Right cardiac atrium (tissue), 5 donors: ENCODE measurements around the gene KIAA1549. TPM values are rescaled to one million over a fixed set of nuclear protein-coding genes. Genes with fewer than 3 reads are reported as not detected.
"Not testable (repeated sequence)": the region's sequence is repeated elsewhere in the genome, so short reads cannot be mapped to it uniquely, and the experiment has no call there.

ENCODE experiments used
- ATAC-seq, 2 donors: fragments of 200-7000 bp; cut with Tn5 transposase; one replicate each; pipeline versions ENCODE4 v1.8.0 to v1.9.1; 2020; ENCODE audit warnings: moderate library complexity in 2 of 2, mild to moderate bottlenecking in 1 of 2
- DNase-seq, 3 donors: peaks; one replicate each; pipeline ENCODE4 v3.0.0-alpha.2; 2020
- H3K27ac ChIP-seq: one replicate; pipeline ENCODE4 v1.5.1; 2013; ENCODE audit warnings: mild to moderate bottlenecking, low read length, control low read depth, moderate library complexity
- H3K27me3 ChIP-seq: one replicate; pipeline ENCODE4 v1.6.1; 2013; ENCODE audit not compliant: control insufficient read depth, insufficient read depth
- H3K4me1 ChIP-seq: one replicate; pipeline ENCODE4 v1.6.1; 2013; ENCODE audit warnings: low read length; ENCODE audit not compliant: control insufficient read depth, insufficient read depth
- H3K4me3 ChIP-seq: one replicate; pipeline ENCODE4 v1.5.1; 2013; ENCODE audit warnings: low read length, control low read depth
- H3K9me3 ChIP-seq: one replicate; pipeline ENCODE4 v1.6.1; 2013; ENCODE audit warnings: low read length; ENCODE audit not compliant: control insufficient read depth
- WGBS: extraction: QIAGEN DNeasy Blood & Tissue Kit; methylation state at CpG from one replicate; pipeline ENCODE4 v1.1.7; 2013; 5-methylcytosine and 5-hydroxymethylcytosine counted together
- intact Hi-C, 4 donors: fragments of 100-400 bp; cut with DNase I; formaldehyde crosslinking; loops; one replicate each; pipeline versions ENCODE4 v1.11.0 to v1.14.0; 2022 to 2023
- polyA plus RNA-seq: library from polyadenylated mRNA; stranded (reverse); fragments of 200-250 nt; gene quantifications from one replicate; pipeline ENCODE4 v1.2.3, GENCODE V29; 2013
- total RNA-seq, 4 donors: library from RNA; stranded (reverse); fragmentation: NEBNext Ultra II Directional; extraction: Animal tissue kit (Norgen Biotek cat#: 25700); gene quantifications; one replicate each; pipeline ENCODE4 v1.2.1, GENCODE V29; 2021
- donor health status: healthy with polysubstance abuse.
- donor health status: DM: no; HTN: yes; CAD: no.
- donor health status: DM: no; HTN: no; CAD: no.
- donor health status: DM: no; HTN: yes; CAD: no; lungs with severe emphysema.
- donor health status: DM: yes; HTN: yes; CAD: no.

Gene KIAA1549
- total and polyA plus RNA-seq, 5 donors: 0.52 to 1.9 (median 1.5) TPM

DNA sequence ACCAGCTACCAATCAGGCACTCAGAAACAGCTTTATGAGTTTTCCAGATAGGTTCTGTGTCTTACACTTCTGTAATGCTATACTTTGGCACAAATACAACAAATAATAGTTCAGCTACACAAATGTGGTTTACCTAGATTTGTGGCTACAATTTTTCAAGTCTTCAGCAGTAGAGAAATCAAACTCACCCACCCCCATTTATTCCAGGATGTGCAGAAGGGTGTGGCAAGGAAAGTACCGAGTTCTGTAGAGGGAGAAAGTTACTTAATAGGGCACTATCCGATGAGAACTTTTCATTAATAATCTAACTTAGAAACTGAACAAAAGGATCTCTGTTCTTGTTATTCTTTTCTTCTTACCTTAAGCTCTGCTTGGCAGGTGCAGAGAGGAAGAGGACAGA is 152.9 kb downstream of the KIAA1549 start:
- ATAC-seq (no peak), DNase-seq (no peak)
- intact Hi-C loops: no loop called here
- no peak overlapping the region for H3K27ac ChIP-seq
- no peaks in the 10 kb centered on the region for H3K4me1 ChIP-seq
- WGBS: 76% methylated on average over 2 of the region's 2 CpGs
- no peaks in the 10 kb centered on the region for H3K27me3 ChIP-seq
- no peak overlapping the region for H3K4me3 ChIP-seq
- no peaks in the 10 kb centered on the region for H3K9me3 ChIP-seq

DNA sequence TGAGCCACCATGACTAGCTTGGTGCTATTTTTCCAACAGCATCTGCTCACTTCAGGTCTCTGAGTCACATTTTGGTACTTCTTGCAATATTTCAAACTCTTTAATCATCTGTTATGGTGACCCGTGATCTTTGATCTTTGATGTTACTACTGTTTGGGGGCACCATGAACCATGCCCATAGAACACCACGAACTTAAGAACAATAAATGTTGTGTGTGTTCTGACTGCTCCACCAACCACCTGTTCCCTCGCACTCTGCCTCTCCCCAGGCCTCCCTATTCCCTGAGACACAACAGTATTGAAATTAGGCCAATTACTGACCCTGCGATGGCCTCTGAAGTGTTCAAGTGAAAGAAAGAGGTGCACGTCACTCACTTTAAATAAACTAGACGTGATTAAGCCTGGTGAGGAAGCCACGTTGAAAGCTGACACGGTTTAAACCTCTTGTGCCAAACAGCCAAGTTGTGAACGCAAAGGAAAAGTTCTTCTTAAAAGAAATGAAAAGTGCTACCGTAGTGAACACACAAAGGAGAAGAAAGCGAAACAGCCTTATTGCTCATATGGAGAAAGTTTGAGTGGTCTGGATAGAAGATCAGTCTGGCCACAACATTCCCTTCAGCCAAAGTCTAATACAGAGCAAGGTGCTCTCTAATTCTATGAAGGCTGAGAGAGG is 156.0 kb downstream of the KIAA1549 start:
- ATAC-seq (no peak), DNase-seq (no peak)
- Histone ChIP-seq H3K4me3 (no peak overlapping the region), H3K9me3 (no peaks in the 10 kb centered on the region), H3K4me1 (no peaks in the 10 kb centered on the region), H3K27me3 (no peaks in the 10 kb centered on the region), H3K27ac (no peak overlapping the region)
- 83% methylated on average over 11 of the region's 11 CpGs for WGBS
- intact Hi-C loops: no loop called here

DNA sequence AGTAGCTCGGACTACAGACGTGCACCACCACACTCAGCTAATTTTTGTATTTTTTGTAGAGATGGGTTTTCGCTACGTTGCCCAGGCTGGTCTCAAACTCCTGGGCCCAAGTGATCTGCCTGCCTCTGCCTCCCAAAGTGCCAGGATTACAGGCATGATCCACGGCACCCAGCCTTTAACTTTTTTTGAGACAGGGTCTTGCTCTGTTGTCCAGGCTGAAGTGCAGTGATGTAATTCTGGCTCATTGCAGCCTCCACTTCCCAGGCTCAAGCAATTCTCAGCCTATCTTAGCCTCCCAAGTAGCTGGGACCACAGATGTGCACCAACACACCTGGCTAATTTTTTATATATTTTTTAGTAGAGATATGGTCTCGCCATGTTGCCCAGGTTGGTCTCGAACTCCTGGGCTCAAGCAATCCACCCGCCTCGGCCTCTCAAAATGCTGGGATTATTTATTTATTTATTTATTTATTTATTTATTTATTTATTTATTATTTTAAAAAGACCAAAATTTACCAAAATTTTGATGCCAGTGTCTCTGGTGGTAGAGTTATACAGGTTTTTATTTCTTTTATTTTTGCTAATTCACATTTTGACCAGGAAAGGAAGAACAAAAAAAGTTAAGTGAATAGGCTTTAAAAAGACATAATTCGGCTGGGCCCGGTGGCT is 158.2 kb downstream of the KIAA1549 start:
- intact Hi-C loops: no loop called here
- no peak for ATAC-seq
- no peaks in the 10 kb centered on the region for H3K4me1 ChIP-seq
- H3K4me3 ChIP-seq: no peak overlapping the region
- H3K9me3 ChIP-seq: no peaks in the 10 kb centered on the region
- no peak overlapping the region for H3K27ac ChIP-seq
- DNase-seq: no peak
- no peaks in the 10 kb centered on the region for H3K27me3 ChIP-seq
- WGBS: 94% methylated on average over 11 of the region's 11 CpGs

DNA sequence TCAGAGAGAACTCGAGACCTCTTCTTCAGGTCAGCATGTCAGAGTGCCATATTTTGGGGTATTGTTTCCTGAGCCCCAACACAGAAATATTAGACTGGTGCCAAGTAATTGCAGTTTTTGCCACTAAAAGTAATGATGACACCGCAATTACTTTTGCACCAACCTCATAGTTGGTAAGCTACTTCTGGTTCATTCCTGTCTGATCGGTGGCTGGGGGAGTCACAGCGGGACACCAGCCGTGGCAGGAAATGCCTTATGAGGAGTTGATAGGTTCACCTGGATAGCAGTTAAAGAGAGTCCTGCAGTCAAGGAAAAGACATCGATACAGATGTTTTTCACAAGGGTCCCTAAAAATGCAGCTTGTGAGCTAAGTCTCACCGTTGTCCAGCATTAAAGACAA is 159.3 kb downstream of the KIAA1549 start:
- no peaks in the 10 kb centered on the region for H3K27me3 ChIP-seq
- H3K27ac ChIP-seq: no peak overlapping the region
- H3K4me1 ChIP-seq: no peaks in the 10 kb centered on the region
- ATAC-seq: no peak
- no peaks in the 10 kb centered on the region for H3K9me3 ChIP-seq
- no peak for DNase-seq
- no peak overlapping the region for H3K4me3 ChIP-seq
- 90% methylated on average over 7 of the region's 7 CpGs for WGBS
- intact Hi-C loops: no loop called here

DNA sequence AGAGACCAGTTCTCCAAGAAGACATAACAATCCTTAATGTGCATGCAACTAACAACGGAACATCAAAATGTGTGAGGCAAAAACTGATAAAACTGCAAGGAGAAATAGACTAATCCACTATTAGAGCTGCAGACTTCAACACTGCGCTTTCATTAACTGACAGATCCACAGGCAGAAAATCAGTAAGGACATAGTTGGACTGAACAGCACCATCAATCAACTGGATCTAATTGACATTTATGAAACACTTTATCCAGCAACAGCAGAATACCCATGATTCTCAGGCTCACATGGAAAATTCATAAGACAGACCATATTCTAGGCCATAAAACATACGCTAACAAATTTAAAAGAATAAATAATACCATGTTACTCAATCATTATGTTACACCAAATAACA is 161.6 kb downstream of the KIAA1549 start:
- Histone ChIP-seq H3K4me3 (no peak overlapping the region), H3K27me3 (no peaks in the 10 kb centered on the region), H3K4me1 (no peaks in the 10 kb centered on the region), H3K9me3 (no peaks in the 10 kb centered on the region), H3K27ac (no peak overlapping the region)
- 74% methylated on average over 3 of the region's 3 CpGs for WGBS
- ATAC-seq (no peak), DNase-seq (no peak)
- intact Hi-C loops: no loop called here

DNA sequence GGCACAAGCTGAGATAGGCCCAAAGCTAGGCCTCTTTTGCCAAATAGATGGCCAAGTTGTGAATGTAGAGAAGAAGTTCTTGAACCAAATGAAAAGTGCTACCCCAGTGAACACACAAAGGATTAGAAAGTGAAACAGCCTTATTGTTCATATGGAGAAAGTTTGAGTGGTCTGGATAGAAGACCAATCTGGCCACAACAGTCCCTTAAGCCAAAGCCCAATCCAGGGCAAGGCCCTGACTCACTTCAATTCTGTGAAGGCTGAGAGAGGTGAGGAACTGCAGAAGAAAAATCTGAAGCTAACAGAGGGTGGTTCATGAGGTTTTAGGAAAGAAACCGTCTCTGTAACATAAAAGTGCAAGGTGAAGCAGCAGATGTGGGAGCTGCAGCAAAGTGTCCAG is 164.5 kb downstream of the KIAA1549 start:
- no peaks in the 10 kb centered on the region for H3K9me3 ChIP-seq
- H3K27ac ChIP-seq: no peak overlapping the region
- no peak for DNase-seq
- WGBS: 91% methylated on average over 1 of the region's 1 CpG
- H3K4me3 ChIP-seq: no peak overlapping the region
- H3K27me3 ChIP-seq: no peaks in the 10 kb centered on the region
- no peaks in the 10 kb centered on the region for H3K4me1 ChIP-seq
- intact Hi-C loops: no loop called here
- ATAC-seq: no peak

DNA sequence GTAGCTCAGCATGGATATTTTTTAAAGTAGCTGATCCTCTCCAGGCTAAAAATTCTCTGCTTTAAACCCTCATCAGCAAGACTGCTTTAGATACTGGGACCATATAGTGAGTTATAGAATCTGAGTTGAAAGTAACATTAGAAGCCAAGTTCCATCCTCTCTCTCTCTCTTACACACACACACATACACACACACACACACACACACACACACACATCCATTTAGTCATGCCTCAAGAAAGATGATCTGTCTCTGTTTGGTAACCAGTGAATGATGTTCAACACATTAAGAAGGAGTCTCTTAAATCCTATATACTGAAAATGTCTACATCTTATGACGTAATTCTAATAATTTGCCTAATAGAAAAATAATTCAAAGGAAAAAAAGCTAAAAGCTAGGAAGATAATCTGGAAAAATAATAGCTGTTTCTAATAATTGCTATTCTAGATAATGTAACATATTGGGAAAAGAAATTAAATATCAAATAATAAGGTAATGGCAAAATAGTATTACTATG is 166.3 kb downstream of the KIAA1549 start:
- Histone ChIP-seq H3K27me3 (no peaks in the 10 kb centered on the region), H3K4me1 (no peaks in the 10 kb centered on the region), H3K4me3 (no peak overlapping the region), H3K9me3 (no peaks in the 10 kb centered on the region), H3K27ac (no peak overlapping the region)
- ATAC-seq (no peak), DNase-seq (no peak)
- intact Hi-C loops: no loop called here
- 88% methylated on average over 1 of the region's 1 CpG for WGBS

DNA sequence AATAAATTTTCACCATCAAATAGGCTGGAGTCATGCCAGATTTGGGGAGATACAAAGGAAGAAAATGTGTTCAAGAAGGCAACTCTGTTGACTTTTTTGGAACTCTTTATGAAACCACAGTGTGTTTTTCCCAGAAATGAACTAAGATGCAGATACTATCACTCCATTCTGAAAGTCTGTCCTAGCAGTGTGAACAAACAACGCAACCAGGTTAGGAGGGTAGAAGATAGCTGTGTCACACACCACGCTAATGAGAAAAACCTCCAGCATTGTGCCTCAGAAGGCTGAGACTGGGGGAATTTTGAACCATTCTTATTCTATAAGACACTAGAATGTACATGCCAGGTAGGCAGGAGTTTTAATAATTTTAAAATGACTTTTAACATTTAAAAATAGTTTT is 167.2 kb downstream of the KIAA1549 start:
- intact Hi-C loops: no loop called here
- Histone ChIP-seq H3K4me1 (no peaks in the 10 kb centered on the region), H3K9me3 (no peaks in the 10 kb centered on the region), H3K4me3 (no peak overlapping the region), H3K27me3 (no peaks in the 10 kb centered on the region), H3K27ac (no peak overlapping the region)
- DNase-seq: no peak
- 70% methylated on average over 2 of the region's 2 CpGs for whole genome bisulfite sequencing
- ATAC-seq: no peak

DNA sequence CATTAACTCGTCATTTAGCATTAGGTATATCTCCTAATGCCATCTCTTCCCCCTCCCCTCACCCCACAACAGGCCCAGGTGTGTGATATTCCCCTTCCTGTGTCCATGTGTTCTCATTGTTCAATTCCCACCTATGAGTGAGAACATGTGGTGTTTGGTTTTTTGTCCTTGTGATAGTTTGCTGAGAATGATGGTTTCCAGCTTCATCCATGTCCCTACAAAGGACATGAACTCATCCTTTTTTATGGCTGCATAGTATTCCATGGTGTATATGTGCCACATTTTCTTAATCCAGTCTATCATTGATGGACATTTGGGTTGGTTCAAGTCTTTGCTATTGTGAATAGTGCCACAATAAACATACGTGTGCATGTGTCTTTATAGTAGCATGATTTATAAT is 169.9 kb downstream of the KIAA1549 start:
- H3K9me3 ChIP-seq, intact Hi-C loops, DNase-seq, H3K27ac ChIP-seq, H3K27me3 ChIP-seq, H3K4me3 ChIP-seq, H3K4me1 ChIP-seq, ATAC-seq: not testable (repeated sequence)
- 92% methylated on average over 2 of the region's 2 CpGs for WGBS

DNA sequence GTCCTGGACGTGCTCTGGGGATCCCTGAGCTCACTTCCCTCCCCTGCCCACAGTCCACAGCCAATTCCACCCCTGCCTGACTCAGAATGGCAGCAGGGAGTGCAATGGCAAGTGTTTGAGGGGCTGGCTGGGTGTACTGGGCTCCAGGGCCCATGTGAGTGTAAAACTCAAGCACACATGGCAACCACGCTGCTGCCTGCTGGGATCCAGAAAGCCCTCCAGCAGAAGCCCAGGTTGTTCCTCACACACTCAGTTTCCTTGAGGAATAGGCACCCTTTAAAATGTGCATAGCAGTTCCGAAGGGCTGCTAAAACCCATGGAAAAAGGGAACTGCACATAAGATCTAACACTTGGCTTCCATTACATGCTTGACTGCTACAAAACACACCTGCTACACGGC is 171.8 kb downstream of the KIAA1549 start:
- H3K9me3 ChIP-seq: no peaks in the 10 kb centered on the region
- DNase-seq: no peak
- no peaks in the 10 kb centered on the region for H3K4me1 ChIP-seq
- no peak overlapping the region for H3K27ac ChIP-seq
- WGBS: 87% methylated on average over 4 of the region's 4 CpGs
- ATAC-seq: no peak
- no peak overlapping the region for H3K4me3 ChIP-seq
- H3K27me3 ChIP-seq: no peaks in the 10 kb centered on the region
- intact Hi-C loops: no loop called here

DNA sequence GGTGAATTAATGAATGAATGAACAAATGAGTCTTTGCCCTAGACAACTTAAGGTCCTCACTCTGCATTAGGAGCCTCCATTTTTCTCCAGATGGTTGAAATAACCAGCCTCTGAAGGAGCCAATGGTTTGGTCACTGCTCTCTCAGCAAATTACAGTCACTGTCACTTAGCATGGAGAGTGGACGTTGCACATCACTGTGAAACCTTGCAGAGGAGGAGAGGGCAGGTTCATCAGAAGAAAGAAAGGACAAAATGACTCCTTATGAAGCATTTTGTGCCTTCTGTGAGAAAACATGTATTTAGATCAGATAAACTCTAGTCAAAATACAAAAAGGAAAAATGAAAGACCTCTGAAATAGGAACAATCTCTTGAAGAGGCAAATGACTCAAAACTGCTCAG is 176.6 kb downstream of the KIAA1549 start:
- WGBS: 72% methylated on average over 1 of the region's 1 CpG
- no peak for DNase-seq
- H3K4me3 ChIP-seq: no peak overlapping the region
- no peak overlapping the region for H3K27ac ChIP-seq
- H3K4me1 ChIP-seq: no peaks in the 10 kb centered on the region
- H3K27me3 ChIP-seq: no peaks in the 10 kb centered on the region
- no peaks in the 10 kb centered on the region for H3K9me3 ChIP-seq
- intact Hi-C loops: no loop called here
- ATAC-seq: no peak
